Stimulated activated CD4-positive, alpha-beta T cell treated with anti-CD3 and anti-CD28 coated beads, TNF-alpha, amount 100 ng/mL, for 1 hour (primary cell): ENCODE results near the gene EVA1C.
"Not testable (repeated sequence)": the region's sequence is repeated elsewhere in the genome, so short reads cannot be mapped to it uniquely, and the experiment has no call there.

Source experiments
- DNase-seq, 3 donors: peaks; one replicate each; pipeline ENCODE4 v3.0.0-alpha.2; 2020; ENCODE audit warnings: low read depth in 3 of 3, low spot score in 1 of 3

The EVA1C gene

GRCh38 chr21:32492376-32492775 lies 79.9 kb downstream of the EVA1C start:
- DNase-seq = no peak

GRCh38 chr21:32494934-32495709 lies 82.6 kb downstream of the EVA1C start:
- DNase-seq = no peak

- DNase-seq = no peak
Observed at GRCh38 chr21:32496568-32496967, 84.1 kb downstream of the EVA1C start.

DNA sequence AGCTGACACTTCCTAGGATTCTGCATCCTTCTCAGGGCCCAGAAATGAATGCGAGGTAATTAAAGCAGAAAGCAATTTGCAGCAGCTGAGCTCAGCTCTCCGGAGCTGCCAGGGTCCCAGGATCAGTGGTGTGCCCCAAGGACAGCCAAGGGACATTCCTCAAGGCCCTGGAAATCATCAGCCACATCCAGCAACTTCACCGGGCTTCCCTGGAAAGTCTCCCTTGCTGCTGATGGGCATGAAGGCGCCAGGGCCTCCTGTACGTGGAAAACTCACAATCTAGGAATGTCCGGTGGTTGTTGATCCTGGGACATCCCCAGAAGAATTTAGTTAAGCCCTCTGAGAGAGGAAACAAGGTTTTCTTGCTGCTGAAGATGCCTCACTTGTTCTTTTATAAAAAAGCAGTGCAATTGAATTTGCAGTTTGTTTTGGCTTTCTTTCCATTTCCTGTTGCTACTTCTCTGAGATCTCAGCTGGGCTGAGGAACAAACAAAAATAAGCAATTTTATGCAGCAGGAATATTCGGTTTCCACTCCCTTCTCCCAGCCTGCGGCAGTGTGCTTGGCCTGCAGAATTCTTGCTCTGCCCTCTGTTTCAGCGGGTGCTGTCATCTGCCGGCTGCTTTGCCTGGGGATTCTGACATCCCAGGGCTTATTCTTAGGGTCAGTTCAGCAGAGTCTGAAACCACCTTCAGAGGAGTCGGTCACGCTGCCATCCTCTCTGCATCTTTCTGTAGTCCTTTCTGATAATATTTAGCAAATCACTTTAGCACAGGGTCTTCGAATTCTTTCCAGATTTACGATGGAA lies 86.9 kb downstream of the EVA1C start:
- no peak for DNase-seq

DNA sequence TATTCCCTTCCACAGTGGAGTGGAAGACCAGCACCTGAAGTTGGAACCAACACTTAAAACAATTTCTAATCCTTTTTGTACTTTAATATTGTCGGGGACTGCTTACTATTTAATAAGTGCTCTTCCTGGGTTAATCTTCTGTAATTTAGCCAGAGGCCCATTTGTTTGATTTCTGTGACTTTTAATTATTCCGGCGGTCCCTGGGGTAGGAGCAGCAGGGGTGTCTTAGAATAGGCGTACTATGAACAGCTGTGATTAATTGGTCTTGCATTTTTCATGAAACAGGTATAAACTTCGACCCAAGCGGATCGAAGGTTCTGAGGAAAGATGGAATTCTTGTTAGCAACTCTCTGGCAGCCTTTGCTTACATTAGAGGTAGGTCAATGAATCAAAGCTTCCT lies 91.1 kb downstream of the EVA1C start:
- DNase-seq = not testable (repeated sequence)

- not testable (repeated sequence) for DNase-seq
Observed at GRCh38 chr21:32505767-32506166, 93.3 kb downstream of the EVA1C start.

- not testable (repeated sequence) for DNase-seq
Observed at GRCh38 chr21:32506411-32506965, 94.0 kb downstream of the EVA1C start.

- DNase-seq = no peak
Observed at GRCh38 chr21:32507342-32507919, 94.9 kb downstream of the EVA1C start.

DNA sequence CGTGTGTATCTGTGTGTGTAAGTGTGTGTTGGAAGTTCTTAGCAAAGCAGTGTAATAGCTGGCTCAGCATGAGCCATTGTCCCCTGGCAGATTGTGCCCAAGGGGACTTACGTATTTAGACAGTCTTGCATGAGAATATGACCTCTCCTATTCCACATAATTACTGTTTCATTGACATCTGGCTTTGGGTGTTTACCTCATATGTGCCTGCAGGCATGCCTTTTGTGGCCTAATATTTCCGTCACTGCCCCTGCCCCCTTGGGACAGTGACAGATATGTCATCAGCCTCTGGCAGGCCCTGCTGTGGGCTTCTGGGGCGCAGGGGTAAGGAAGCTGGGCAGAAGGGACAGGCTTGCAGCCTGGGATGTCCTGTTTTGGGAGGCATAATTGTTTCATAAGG lies 95.5 kb downstream of the EVA1C start:
- not testable (repeated sequence) for DNase-seq

DNA sequence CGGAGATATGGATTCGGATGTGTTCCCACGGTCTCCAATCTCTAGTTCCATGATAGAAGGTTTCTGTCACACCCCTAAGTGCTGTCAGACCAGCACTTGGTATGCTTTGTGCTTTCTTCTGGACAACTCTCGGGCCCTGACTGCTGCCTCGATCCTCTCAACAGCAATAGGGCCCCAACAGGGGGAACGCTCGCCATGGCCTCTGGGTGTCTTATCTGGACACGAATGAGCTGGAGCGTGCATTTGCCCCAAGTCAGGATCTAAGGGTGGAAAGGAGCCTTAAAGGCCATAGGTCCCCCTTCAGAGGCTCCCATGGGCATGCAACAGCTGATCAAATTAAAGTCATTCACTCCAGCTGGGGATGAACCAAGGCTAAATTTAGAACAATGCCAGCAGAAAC lies 96.1 kb downstream of the EVA1C start:
- DNase-seq = no peak

DNA sequence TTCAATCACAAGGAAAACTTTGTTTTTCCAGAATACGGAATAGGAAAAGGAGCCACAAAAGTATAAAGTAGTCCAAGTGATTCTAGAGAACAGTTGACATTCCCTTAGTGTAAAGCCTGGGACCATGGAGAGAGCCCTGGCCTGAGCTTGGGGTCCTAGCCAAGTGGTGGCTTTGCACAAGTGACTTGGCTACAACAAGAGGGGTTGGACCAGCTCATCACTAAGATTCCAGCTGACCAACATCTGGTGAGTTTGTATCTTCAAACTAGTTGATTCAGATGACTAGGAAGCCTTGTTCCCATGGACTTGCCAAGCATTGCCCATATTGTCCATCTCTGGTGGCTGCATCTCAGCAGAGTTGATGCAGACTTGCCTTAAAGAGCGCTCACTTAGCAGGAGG lies 96.5 kb downstream of the EVA1C start:
- DNase-seq = not testable (repeated sequence)

GRCh38 chr21:32514275-32515055 lies 102.0 kb downstream of the EVA1C start:
- DNase-seq = no peak

- DNase-seq = no peak
Observed at GRCh38 chr21:32515874-32516273, 103.4 kb downstream of the EVA1C start.

- DNase-seq = no peak
Observed at GRCh38 chr21:32516756-32517649, 104.5 kb downstream of the EVA1C start.

DNA sequence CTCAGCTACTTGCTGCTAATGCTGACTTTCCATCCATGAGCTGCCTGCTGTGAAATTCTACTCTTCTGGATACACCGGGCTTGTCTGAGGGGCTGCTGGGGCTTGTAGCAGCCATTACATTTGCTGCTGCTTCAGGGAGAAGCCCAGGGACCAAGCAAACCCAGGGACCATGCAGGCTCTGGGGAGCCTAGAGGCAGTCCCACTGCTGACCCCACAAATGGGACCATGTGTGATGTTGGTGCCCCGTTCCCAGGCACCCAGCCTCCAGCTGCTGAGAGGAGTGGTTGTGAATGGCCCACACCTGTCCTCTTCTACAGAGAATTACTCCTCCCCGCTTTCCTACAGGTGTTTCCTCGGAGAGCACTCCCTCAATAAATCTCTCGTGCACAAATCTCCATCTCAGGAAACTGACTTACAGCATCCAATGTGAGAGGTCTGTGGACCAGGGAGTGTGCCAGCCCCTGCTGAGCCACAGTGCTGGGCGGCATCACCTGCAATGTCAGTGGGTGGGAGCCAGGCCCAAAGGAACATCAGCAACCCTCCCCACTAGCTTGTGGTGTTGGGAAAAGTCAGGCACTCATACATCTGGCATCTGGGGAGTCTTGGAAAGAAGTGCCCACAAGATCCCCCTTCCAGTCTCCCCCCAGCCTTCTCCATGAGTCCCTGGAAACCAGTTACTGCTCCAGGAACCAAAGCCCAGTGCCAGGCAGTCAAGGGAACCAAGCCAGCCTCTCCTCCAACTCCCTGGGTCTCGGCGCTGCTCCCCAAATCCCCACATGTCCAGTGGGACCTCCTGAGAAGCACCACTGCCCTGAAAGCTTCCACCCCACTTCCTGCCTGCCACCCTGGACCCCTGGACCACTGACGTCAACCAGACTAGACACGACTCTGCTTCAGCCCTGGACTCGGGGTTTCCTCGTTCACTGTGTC lies 107.7 kb downstream of the EVA1C start:
- DNase-seq = no peak

GRCh38 chr21:32520875-32521735 lies 108.6 kb downstream of the EVA1C start:
- DNase-seq = no peak

DNA sequence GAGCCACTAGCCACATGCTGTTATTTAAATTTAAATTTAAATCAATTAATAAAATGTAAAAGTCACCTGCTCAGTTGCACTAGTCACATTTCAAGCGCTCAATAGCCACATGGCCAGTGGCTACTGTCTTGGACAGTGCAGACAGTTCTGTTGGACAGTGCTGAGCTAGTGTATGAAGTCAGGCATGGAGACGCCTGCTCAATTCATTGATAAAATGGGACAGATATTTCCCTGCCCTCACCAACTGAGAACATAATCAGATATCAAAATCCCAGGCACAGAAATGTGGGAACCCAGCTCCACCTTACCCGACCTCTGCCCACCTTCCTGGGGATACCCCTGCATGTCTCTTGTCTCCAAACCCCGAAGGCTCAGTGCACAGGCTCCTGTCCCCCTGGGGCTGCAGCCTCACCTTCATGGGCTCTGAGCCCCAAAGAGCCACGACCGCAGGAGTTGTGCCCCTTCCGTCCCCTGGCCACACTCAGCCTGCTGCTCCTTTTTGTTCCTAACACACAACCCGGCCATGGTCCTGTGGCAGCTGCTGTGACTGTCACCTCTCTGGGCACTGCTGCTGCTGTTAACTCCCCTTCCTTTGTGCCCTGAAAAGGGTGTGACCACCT lies 109.3 kb downstream of the EVA1C start:
- no peak for DNase-seq
